HEK293 (cell line): ENCODE measurements around the gene LHFPL2.

Experiments used
- BCL11A ChIP-seq: fragments of 450-650 bp; formaldehyde crosslinking; IDR thresholded peaks from 2 replicates; pipeline ENCODE4 v1.5.1; 2016; ENCODE audit warnings: low read depth, missing biosample characterization, missing genetic modification characterization
- HOXC10 ChIP-seq: sonication (generic); formaldehyde crosslinking; IDR thresholded peaks from 2 replicates; pipeline ENCODE4 v1.8.1; 2023; ENCODE audit warnings: mild to moderate bottlenecking, missing genetic modification reagents
- SALL2 ChIP-seq: fragments of 450-650 bp; formaldehyde crosslinking; IDR thresholded peaks from 2 replicates; pipeline ENCODE4 v1.5.0; 2017; ENCODE audit warnings: missing biosample characterization, mild to moderate bottlenecking, missing genetic modification characterization, borderline replicate concordance
- ZBTB17 ChIP-seq: fragments of 450-650 bp; formaldehyde crosslinking; IDR thresholded peaks from 2 replicates; pipeline ENCODE4 v1.5.1; 2016; ENCODE audit warnings: missing biosample characterization, missing genetic modification characterization
- ZBTB20 ChIP-seq: fragments of 450-650 bp; formaldehyde crosslinking; IDR thresholded peaks from 2 replicates; pipeline ENCODE4 v1.5.1; 2016; ENCODE audit warnings: missing biosample characterization, missing genetic modification characterization
- ZFP69B ChIP-seq: fragments of 450-650 bp; formaldehyde crosslinking; IDR thresholded peaks from 2 replicates; pipeline ENCODE4 v1.5.1; 2016; ENCODE audit warnings: missing biosample characterization, missing genetic modification characterization
- ZIC2 ChIP-seq: fragments of 450-650 bp; formaldehyde crosslinking; IDR thresholded peaks from 2 replicates; pipeline ENCODE4 v1.5.1; 2016; ENCODE audit warnings: missing biosample characterization, missing genetic modification characterization
- ZNF10 ChIP-seq: fragments of 450-650 bp; formaldehyde crosslinking; IDR thresholded peaks from 2 replicates; pipeline ENCODE4 v1.5.1; 2017; ENCODE audit warnings: missing biosample characterization, missing genetic modification characterization
- ZNF140 ChIP-seq: fragments of 450-650 bp; formaldehyde crosslinking; IDR thresholded peaks from 2 replicates; pipeline ENCODE4 v1.5.1; 2016; ENCODE audit warnings: missing biosample characterization, missing genetic modification characterization
- ZNF169 ChIP-seq: fragments of 450-650 bp; formaldehyde crosslinking; IDR thresholded peaks from 2 replicates; pipeline ENCODE4 v1.5.1; 2016; ENCODE audit warnings: missing biosample characterization, missing genetic modification characterization
- ZNF184 ChIP-seq: fragments of 450-650 bp; IDR thresholded peaks from 2 replicates; pipeline ENCODE4 v1.5.1; 2018; ENCODE audit warnings: missing biosample characterization, mild to moderate bottlenecking, missing genetic modification characterization
- ZNF23 ChIP-seq: fragments of 450-650 bp; formaldehyde crosslinking; IDR thresholded peaks from 2 replicates; pipeline ENCODE4 v1.5.1; 2016; ENCODE audit warnings: missing biosample characterization, missing genetic modification characterization, borderline replicate concordance
- ZNF324 ChIP-seq: fragments of 450-650 bp; formaldehyde crosslinking; IDR thresholded peaks from 2 replicates; pipeline ENCODE4 v1.5.1; 2016; ENCODE audit warnings: missing biosample characterization, missing genetic modification characterization
- ZNF37A ChIP-seq: fragments of 450-650 bp; IDR thresholded peaks from 2 replicates; pipeline ENCODE4 v1.5.1; 2018; ENCODE audit warnings: missing biosample characterization, missing genetic modification characterization
- ZNF404 ChIP-seq: fragments of 450-650 bp; formaldehyde crosslinking; IDR thresholded peaks from 2 replicates; pipeline ENCODE4 v1.5.1; 2017; ENCODE audit warnings: missing biosample characterization, missing genetic modification characterization
- ZNF560 ChIP-seq: fragments of 450-650 bp; formaldehyde crosslinking; IDR thresholded peaks from 2 replicates; pipeline ENCODE4 v1.5.1; 2017; ENCODE audit warnings: missing biosample characterization, missing genetic modification characterization, borderline replicate concordance
- ZNF571 ChIP-seq: fragments of 450-650 bp; formaldehyde crosslinking; IDR thresholded peaks from 2 replicates; pipeline ENCODE4 v1.5.0; 2017; ENCODE audit warnings: missing biosample characterization, missing genetic modification characterization
- ZNF580 ChIP-seq: fragments of 450-650 bp; formaldehyde crosslinking; IDR thresholded peaks from 2 replicates; pipeline ENCODE4 v1.5.1; 2016; ENCODE audit warnings: missing biosample characterization, missing genetic modification characterization
- ZNF600 ChIP-seq: fragments of 450-650 bp; formaldehyde crosslinking; IDR thresholded peaks from 2 replicates; pipeline ENCODE4 v1.5.1; 2016; ENCODE audit warnings: missing biosample characterization, missing genetic modification characterization
- ZNF624 ChIP-seq: fragments of 450-650 bp; formaldehyde crosslinking; IDR thresholded peaks from 2 replicates; pipeline ENCODE4 v1.5.1; 2017; ENCODE audit warnings: missing biosample characterization, missing genetic modification characterization
- ZNF654 ChIP-seq: fragments of 450-650 bp; formaldehyde crosslinking; IDR thresholded peaks from 2 replicates; pipeline ENCODE4 v1.5.1; 2016; ENCODE audit warnings: low read depth, missing biosample characterization, missing genetic modification characterization
- ZNF658 ChIP-seq: fragments of 450-650 bp; formaldehyde crosslinking; IDR thresholded peaks from 2 replicates; pipeline ENCODE4; 2016; ENCODE audit warnings: missing biosample characterization, missing genetic modification characterization
- ZNF670 ChIP-seq: fragments of 450-650 bp; formaldehyde crosslinking; IDR thresholded peaks from 2 replicates; pipeline ENCODE4 v1.5.1; 2016; ENCODE audit warnings: missing biosample characterization, missing genetic modification characterization, low read depth
- ZNF837 ChIP-seq: fragments of 450-650 bp; formaldehyde crosslinking; IDR thresholded peaks from 2 replicates; pipeline ENCODE4 v1.5.1; 2016; ENCODE audit warnings: missing biosample characterization, missing genetic modification characterization
- ZSCAN5A ChIP-seq: fragments of 450-650 bp; formaldehyde crosslinking; IDR thresholded peaks from 2 replicates; pipeline ENCODE4 v1.5.1; 2016; ENCODE audit warnings: missing biosample characterization, missing genetic modification characterization
- TF ChIP-seq, protein P1 (sequence below): fragments of 450-650 bp; formaldehyde crosslinking; IDR thresholded peaks from 2 replicates; pipeline ENCODE4 v1.5.1; 2016; ENCODE audit warnings: missing biosample characterization, missing genetic modification characterization
- TF ChIP-seq, protein P2 (sequence below): fragments of 450-650 bp; formaldehyde crosslinking; IDR thresholded peaks from 2 replicates; pipeline ENCODE4 v1.5.1; 2016; ENCODE audit warnings: missing biosample characterization, missing genetic modification characterization
- TF ChIP-seq, protein P3 (sequence below): fragments of 450-650 bp; formaldehyde crosslinking; IDR thresholded peaks from 2 replicates; pipeline ENCODE4 v1.5.1; 2016; ENCODE audit warnings: missing biosample characterization, missing genetic modification characterization
- TF ChIP-seq, protein P4 (sequence below): IDR thresholded peaks from 2 replicates; pipeline ENCODE4 v1.6.1; 2011; ENCODE audit warnings: mild to moderate bottlenecking, low read depth, low read length, borderline replicate concordance
- TF ChIP-seq, protein P5 (sequence below): fragments of 450-650 bp; formaldehyde crosslinking; IDR thresholded peaks from 2 replicates; pipeline ENCODE4 v1.5.1; 2016; ENCODE audit warnings: missing biosample characterization, missing genetic modification characterization

Gene LHFPL2

GRCh38 chr5:78669331-78669730 is 20.8 kb upstream of the LHFPL2 start (continued):
- TF ChIP-seq, protein P1, sequence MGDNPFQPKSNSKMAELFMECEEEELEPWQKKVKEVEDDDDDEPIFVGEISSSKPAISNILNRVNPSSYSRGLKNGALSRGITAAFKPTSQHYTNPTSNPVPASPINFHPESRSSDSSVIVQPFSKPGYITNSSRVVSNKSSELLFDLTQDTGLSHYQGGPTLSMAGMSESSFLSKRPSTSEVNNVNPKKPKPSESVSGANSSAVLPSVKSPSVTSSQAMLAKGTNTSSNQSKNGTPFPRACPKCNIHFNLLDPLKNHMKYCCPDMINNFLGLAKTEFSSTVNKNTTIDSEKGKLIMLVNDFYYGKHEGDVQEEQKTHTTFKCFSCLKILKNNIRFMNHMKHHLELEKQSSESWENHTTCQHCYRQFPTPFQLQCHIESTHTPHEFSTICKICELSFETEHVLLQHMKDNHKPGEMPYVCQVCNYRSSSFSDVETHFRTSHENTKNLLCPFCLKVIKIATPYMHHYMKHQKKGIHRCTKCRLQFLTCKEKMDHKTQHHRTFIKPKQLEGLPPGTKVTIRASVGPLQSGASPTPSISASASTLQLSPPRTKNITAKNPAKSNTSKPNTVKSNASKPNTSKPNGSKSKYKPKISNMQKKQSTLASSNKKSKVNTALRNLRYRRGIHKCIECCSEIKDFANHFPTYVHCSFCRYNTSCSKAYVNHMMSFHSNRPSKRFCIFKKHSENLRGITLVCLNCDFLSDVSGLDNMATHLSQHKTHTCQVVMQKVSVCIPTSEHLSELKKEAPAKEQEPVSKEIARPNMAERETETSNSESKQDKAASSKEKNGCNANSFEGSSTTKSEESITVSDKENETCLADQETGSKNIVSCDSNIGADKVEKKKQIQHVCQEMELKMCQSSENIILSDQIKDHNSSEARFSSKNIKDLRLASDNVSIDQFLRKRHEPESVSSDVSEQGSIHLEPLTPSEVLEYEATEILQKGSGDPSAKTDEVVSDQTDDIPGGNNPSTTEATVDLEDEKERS (tag by site-specific recombination): no peak
- TF ChIP-seq HOXC10 (CRISPR knock-in tag) (no peak), ZNF560 (tag by site-specific recombination) (no peak), ZNF837 (no peak), ZNF600 (tag by site-specific recombination) (no peak), ZNF184 (tag by site-specific recombination) (no peak), ZNF624 (tag by site-specific recombination) (no peak), ZSCAN5A (no peak), ZNF404 (tag by site-specific recombination) (no peak), ZBTB20 (tag by site-specific recombination) (no peak; the same call in 1 of the 2 replicates), ZNF37A (tag by site-specific recombination) (no peak), ZNF571 (tag by site-specific recombination) (no peak), ZFP69B (tag by site-specific recombination) (no peak), ZNF169 (tag by site-specific recombination) (0 out of 2 replicates have a peak, but pooled peaks have one; percentile 36), BCL11A (no peak), ZNF658 (tag by site-specific recombination) (no peak), ZNF10 (tag by site-specific recombination) (no peak), ZNF23 (tag by site-specific recombination) (no peak), ZBTB17 (tag by site-specific recombination) (peak; percentile 65), ZNF324 (no peak), ZNF654 (tag by site-specific recombination) (no peak), ZNF670 (no peak), ZNF580 (tag by site-specific recombination) (no peak), ZIC2 (tag by site-specific recombination) (no peak), SALL2 (tag by site-specific recombination) (peak; percentile 77; the same call in 1 of the 2 replicates), ZNF140 (tag by site-specific recombination) (no peak)
- TF ChIP-seq, protein P2, sequence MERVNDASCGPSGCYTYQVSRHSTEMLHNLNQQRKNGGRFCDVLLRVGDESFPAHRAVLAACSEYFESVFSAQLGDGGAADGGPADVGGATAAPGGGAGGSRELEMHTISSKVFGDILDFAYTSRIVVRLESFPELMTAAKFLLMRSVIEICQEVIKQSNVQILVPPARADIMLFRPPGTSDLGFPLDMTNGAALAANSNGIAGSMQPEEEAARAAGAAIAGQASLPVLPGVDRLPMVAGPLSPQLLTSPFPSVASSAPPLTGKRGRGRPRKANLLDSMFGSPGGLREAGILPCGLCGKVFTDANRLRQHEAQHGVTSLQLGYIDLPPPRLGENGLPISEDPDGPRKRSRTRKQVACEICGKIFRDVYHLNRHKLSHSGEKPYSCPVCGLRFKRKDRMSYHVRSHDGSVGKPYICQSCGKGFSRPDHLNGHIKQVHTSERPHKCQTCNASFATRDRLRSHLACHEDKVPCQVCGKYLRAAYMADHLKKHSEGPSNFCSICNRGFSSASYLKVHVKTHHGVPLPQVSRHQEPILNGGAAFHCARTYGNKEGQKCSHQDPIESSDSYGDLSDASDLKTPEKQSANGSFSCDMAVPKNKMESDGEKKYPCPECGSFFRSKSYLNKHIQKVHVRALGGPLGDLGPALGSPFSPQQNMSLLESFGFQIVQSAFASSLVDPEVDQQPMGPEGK: no peak
- TF ChIP-seq, protein P3, sequence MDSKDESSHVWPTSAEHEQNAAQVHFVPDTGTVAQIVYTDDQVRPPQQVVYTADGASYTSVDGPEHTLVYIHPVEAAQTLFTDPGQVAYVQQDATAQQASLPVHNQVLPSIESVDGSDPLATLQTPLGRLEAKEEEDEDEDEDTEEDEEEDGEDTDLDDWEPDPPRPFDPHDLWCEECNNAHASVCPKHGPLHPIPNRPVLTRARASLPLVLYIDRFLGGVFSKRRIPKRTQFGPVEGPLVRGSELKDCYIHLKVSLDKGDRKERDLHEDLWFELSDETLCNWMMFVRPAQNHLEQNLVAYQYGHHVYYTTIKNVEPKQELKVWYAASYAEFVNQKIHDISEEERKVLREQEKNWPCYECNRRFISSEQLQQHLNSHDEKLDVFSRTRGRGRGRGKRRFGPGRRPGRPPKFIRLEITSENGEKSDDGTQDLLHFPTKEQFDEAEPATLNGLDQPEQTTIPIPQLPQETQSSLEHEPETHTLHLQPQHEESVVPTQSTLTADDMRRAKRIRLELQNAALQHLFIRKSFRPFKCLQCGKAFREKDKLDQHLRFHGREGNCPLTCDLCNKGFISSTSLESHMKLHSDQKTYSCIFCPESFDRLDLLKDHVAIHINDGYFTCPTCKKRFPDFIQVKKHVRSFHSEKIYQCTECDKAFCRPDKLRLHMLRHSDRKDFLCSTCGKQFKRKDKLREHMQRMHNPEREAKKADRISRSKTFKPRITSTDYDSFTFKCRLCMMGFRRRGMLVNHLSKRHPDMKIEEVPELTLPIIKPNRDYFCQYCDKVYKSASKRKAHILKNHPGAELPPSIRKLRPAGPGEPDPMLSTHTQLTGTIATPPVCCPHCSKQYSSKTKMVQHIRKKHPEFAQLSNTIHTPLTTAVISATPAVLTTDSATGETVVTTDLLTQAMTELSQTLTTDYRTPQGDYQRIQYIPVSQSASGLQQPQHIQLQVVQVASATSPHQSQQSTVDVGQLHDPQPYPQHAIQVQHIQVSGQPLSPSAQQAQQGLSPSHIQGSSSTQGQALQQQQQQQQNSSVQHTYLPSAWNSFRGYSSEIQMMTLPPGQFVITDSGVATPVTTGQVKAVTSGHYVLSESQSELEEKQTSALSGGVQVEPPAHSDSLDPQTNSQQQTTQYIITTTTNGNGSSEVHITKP (tag by site-specific recombination): no peak
- TF ChIP-seq, protein P4, sequence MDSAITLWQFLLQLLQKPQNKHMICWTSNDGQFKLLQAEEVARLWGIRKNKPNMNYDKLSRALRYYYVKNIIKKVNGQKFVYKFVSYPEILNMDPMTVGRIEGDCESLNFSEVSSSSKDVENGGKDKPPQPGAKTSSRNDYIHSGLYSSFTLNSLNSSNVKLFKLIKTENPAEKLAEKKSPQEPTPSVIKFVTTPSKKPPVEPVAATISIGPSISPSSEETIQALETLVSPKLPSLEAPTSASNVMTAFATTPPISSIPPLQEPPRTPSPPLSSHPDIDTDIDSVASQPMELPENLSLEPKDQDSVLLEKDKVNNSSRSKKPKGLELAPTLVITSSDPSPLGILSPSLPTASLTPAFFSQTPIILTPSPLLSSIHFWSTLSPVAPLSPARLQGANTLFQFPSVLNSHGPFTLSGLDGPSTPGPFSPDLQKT: no peak
- TF ChIP-seq, protein P5, sequence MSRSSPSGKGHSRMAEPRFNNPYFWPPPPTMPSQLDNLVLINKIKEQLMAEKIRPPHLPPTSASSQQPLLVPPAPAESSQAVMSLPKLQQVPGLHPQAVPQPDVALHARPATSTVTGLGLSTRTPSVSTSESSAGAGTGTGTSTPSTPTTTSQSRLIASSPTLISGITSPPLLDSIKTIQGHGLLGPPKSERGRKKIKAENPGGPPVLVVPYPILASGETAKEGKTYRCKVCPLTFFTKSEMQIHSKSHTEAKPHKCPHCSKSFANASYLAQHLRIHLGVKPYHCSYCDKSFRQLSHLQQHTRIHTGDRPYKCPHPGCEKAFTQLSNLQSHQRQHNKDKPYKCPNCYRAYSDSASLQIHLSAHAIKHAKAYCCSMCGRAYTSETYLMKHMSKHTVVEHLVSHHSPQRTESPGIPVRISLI: no peak
